Measurements from ENCODE around the gene WDR37. TPM values are rescaled to one million over a fixed set of nuclear protein-coding genes. Genes with fewer than 3 reads are reported as not detected.
A peak's percentile ranks its signal among the peaks of the same experiment; 100 is the strongest.

Gene WDR37
- total RNA-seq, 1 experiment from 2014 or later = 10.4 TPM

DNA sequence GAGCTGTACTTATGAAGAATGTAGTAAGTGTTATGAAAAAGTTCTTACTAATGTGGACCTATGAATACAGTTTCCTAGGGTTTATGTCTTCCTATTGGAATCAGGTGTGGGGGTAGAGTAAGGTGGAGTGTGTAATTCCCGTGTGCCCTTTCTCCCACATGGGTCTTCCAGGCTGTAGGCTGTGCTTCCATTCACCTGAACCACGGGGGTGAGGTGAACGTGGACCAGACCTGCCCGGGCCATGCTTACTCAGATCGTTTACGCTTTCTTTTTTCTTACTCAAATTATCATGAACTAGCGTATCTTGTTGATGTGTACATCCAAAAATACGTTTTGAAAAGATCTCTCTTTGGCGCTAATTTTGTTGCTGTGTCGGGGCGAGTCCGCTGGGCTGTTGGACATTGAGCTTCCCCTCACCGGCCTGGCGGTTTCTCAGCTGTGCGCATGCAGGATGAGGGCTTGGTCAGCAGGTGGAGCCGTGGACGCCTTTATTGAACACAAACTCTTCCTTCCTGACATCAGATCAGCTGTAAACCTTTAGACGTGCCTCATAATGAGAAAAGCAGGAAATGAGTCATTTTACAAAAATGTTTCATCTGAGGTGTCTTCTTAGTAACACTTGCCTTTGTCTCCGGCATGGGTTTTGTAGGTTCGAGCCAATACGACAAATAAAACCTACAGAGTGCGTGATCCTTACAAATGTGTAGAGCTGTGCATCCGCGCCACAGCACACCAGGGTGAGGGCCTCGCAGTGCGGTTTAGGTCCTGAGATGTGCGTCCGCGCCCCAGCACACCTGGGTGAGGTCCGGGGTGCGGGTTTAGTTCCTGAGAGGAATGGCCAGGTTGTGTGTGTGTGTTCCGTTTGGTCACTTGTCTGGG is 53.8 kb downstream of the WDR37 start:
- Mint-ChIP-seq H3K36me3 (peaks cover 51% of the 10 kb centered on the region), H3K4me1 (peaks cover 31% of the 10 kb centered on the region), H3K9me3 (no peaks in the 10 kb centered on the region), H3K4me3 (no peak overlapping the region), H3K27ac (peak overlapping the region; percentile 4), H3K27me3 (ENCODE audit: low read depth) (no peaks in the 10 kb centered on the region)
- ChIA-PET CTCF (interaction anchor here (0.6 to 2.5 kb wide), 44 partner anchors 8 to 645 kb away, joined by 3 to 36 read pairs (median 4); partner anchors contain the start of gene ADARB2), POLR2A (no interaction called here)
- TF ChIP-seq, protein P1, sequence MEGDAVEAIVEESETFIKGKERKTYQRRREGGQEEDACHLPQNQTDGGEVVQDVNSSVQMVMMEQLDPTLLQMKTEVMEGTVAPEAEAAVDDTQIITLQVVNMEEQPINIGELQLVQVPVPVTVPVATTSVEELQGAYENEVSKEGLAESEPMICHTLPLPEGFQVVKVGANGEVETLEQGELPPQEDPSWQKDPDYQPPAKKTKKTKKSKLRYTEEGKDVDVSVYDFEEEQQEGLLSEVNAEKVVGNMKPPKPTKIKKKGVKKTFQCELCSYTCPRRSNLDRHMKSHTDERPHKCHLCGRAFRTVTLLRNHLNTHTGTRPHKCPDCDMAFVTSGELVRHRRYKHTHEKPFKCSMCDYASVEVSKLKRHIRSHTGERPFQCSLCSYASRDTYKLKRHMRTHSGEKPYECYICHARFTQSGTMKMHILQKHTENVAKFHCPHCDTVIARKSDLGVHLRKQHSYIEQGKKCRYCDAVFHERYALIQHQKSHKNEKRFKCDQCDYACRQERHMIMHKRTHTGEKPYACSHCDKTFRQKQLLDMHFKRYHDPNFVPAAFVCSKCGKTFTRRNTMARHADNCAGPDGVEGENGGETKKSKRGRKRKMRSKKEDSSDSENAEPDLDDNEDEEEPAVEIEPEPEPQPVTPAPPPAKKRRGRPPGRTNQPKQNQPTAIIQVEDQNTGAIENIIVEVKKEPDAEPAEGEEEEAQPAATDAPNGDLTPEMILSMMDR (IDR thresholded peaks at IDR 0.05) = peak; percentile 51
- TF ChIP-seq GABPB1 (CRISPR knock-in tag; IDR thresholded peaks at IDR 0.05) (0 out of 2 replicates have a peak, but pooled peaks have one; percentile 13), MYBL2 (CRISPR knock-in tag; IDR thresholded peaks at IDR 0.05) (no peak)
- DNase-seq (ENCODE audit: low spot score) = peak; percentile 83
- ATAC-seq = peak; percentile 92

DNA sequence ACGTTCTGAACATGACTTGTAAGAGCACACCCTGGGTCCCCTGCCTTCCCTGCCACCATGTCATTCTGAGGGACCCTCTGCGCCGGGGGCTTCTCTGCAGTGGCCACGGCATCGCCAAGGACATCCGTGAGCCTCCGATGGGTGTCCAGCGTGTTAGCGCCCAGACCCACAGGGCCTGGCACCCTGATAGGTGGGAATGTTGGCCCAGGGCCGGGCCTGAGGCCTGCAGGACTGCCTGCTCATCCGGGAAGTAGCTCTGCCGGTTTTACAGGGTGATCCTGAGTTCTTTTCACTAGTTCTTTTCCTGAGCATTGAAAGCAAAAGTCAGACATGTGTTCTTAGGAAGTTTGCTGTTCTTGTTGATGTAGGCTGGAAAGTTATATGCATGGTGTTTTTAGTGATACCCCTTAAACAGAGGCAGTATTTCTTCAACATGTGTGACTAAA is 54.5 kb downstream of the WDR37 start:
- ChIA-PET CTCF (interaction anchor here (0.6 to 2.5 kb wide), 39 partner anchors 9 to 644 kb away, joined by 3 to 36 read pairs (median 5); partner anchors contain the start of gene ADARB2), POLR2A (no interaction called here)
- no peaks in the 10 kb centered on the region for H3K9me3 Mint-ChIP-seq
- peaks cover 35% of the 10 kb centered on the region for H3K4me1 Mint-ChIP-seq
- ATAC-seq (no peak; the same call in 1 of the 2 replicates), DNase-seq (ENCODE audit: low spot score) (no peak)
- peak overlapping the region; percentile 4 for H3K27ac Mint-ChIP-seq
- H3K27me3 Mint-ChIP-seq (ENCODE audit: low read depth) = no peaks in the 10 kb centered on the region
- H3K4me3 Mint-ChIP-seq = no peak overlapping the region
- TF ChIP-seq CREM (CRISPR knock-in tag; IDR thresholded peaks at IDR 0.05) (no peak), CBFB (CRISPR knock-in tag; IDR thresholded peaks at IDR 0.05; ENCODE audit: low read depth) (no peak), ZNF416 (CRISPR knock-in tag; IDR thresholded peaks at IDR 0.05) (no peak), NR1H2 (CRISPR knock-in tag; IDR thresholded peaks at IDR 0.05) (no peak), JUN (CRISPR knock-in tag; IDR thresholded peaks at IDR 0.05) (no peak), ZBTB21 (CRISPR knock-in tag; IDR thresholded peaks at IDR 0.05; ENCODE audit: borderline replicate concordance) (no peak), KAT7 (CRISPR knock-in tag; IDR thresholded peaks at IDR 0.05; ENCODE audit: borderline replicate concordance) (no peak), ATF1 (CRISPR knock-in tag; IDR thresholded peaks at IDR 0.05) (no peak)
- TF ChIP-seq, protein P2, sequence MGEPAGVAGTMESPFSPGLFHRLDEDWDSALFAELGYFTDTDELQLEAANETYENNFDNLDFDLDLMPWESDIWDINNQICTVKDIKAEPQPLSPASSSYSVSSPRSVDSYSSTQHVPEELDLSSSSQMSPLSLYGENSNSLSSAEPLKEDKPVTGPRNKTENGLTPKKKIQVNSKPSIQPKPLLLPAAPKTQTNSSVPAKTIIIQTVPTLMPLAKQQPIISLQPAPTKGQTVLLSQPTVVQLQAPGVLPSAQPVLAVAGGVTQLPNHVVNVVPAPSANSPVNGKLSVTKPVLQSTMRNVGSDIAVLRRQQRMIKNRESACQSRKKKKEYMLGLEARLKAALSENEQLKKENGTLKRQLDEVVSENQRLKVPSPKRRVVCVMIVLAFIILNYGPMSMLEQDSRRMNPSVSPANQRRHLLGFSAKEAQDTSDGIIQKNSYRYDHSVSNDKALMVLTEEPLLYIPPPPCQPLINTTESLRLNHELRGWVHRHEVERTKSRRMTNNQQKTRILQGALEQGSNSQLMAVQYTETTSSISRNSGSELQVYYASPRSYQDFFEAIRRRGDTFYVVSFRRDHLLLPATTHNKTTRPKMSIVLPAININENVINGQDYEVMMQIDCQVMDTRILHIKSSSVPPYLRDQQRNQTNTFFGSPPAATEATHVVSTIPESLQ (CRISPR knock-in tag; IDR thresholded peaks at IDR 0.05) = no peak
- TF ChIP-seq, protein P3, sequence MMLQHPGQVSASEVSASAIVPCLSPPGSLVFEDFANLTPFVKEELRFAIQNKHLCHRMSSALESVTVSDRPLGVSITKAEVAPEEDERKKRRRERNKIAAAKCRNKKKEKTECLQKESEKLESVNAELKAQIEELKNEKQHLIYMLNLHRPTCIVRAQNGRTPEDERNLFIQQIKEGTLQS (CRISPR knock-in tag; conservative IDR thresholded peaks at IDR 0.05) = no peak
- TF ChIP-seq, protein P4, sequence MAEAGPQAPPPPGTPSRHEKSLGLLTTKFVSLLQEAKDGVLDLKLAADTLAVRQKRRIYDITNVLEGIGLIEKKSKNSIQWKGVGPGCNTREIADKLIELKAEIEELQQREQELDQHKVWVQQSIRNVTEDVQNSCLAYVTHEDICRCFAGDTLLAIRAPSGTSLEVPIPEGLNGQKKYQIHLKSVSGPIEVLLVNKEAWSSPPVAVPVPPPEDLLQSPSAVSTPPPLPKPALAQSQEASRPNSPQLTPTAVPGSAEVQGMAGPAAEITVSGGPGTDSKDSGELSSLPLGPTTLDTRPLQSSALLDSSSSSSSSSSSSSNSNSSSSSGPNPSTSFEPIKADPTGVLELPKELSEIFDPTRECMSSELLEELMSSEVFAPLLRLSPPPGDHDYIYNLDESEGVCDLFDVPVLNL (CRISPR knock-in tag; IDR thresholded peaks at IDR 0.05; ENCODE audit: borderline replicate concordance, low read depth) = no peak
- TF ChIP-seq, protein P5, sequence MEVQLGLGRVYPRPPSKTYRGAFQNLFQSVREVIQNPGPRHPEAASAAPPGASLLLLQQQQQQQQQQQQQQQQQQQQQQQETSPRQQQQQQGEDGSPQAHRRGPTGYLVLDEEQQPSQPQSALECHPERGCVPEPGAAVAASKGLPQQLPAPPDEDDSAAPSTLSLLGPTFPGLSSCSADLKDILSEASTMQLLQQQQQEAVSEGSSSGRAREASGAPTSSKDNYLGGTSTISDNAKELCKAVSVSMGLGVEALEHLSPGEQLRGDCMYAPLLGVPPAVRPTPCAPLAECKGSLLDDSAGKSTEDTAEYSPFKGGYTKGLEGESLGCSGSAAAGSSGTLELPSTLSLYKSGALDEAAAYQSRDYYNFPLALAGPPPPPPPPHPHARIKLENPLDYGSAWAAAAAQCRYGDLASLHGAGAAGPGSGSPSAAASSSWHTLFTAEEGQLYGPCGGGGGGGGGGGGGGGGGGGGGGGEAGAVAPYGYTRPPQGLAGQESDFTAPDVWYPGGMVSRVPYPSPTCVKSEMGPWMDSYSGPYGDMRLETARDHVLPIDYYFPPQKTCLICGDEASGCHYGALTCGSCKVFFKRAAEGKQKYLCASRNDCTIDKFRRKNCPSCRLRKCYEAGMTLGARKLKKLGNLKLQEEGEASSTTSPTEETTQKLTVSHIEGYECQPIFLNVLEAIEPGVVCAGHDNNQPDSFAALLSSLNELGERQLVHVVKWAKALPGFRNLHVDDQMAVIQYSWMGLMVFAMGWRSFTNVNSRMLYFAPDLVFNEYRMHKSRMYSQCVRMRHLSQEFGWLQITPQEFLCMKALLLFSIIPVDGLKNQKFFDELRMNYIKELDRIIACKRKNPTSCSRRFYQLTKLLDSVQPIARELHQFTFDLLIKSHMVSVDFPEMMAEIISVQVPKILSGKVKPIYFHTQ (CRISPR knock-in tag; IDR thresholded peaks at IDR 0.05) = no peak
- TF ChIP-seq, protein P1 (IDR thresholded peaks at IDR 0.05) = no peak
- TF ChIP-seq, protein P6, sequence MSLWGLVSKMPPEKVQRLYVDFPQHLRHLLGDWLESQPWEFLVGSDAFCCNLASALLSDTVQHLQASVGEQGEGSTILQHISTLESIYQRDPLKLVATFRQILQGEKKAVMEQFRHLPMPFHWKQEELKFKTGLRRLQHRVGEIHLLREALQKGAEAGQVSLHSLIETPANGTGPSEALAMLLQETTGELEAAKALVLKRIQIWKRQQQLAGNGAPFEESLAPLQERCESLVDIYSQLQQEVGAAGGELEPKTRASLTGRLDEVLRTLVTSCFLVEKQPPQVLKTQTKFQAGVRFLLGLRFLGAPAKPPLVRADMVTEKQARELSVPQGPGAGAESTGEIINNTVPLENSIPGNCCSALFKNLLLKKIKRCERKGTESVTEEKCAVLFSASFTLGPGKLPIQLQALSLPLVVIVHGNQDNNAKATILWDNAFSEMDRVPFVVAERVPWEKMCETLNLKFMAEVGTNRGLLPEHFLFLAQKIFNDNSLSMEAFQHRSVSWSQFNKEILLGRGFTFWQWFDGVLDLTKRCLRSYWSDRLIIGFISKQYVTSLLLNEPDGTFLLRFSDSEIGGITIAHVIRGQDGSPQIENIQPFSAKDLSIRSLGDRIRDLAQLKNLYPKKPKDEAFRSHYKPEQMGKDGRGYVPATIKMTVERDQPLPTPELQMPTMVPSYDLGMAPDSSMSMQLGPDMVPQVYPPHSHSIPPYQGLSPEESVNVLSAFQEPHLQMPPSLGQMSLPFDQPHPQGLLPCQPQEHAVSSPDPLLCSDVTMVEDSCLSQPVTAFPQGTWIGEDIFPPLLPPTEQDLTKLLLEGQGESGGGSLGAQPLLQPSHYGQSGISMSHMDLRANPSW (CRISPR knock-in tag; conservative IDR thresholded peaks at IDR 0.05; ENCODE audit: low read depth) = no peak
- peaks cover 46% of the 10 kb centered on the region for H3K36me3 Mint-ChIP-seq

Data from WTC11 (cell line).